Fibroblast of villous mesenchyme (primary cell): ENCODE measurements around the gene AKT3. TPM values are rescaled to one million over a fixed set of nuclear protein-coding genes. Genes with fewer than 3 reads are reported as not detected.

Experiments used
- DNase-seq: peaks from one replicate; pipeline ENCODE4 v3.0.0-alpha.2; 2010; ENCODE audit warnings: low read depth
- H3K4me3 ChIP-seq: 2 replicates; pipeline ENCODE4 v1.5.1; 2011; ENCODE audit warnings: low read depth, mild to moderate bottlenecking, low read length
- CTCF ChIP-seq: IDR thresholded peaks from 2 replicates; pipeline ENCODE4 v1.5.1; 2012; ENCODE audit warnings: low read depth, mild to moderate bottlenecking, low read length; ENCODE audit not compliant: insufficient read depth
- total RNA-seq: library from RNA; depleted of rRNA; stranded (reverse); fragments of >200 nt; gene quantifications from 2 replicates; pipeline ENCODE4 v1.2.3, GENCODE V29; 2012

Gene AKT3
- total RNA-seq, 1 donor, result 38.0 TPM

- DNase-seq, result no peak
- H3K4me3 ChIP-seq, result no peak overlapping the region
- no peak for TF ChIP-seq CTCF
These were observed 349.0 kb downstream of the AKT3 start for GRCh38 chr1:243501002-243501401.

GRCh38 chr1:243500512-243500911, 349.5 kb downstream of the AKT3 start:
- TF ChIP-seq CTCF, result no peak
- no peak overlapping the region for H3K4me3 ChIP-seq
- no peak for DNase-seq

- DNase-seq, result no peak
- H3K4me3 ChIP-seq, result no peak overlapping the region
- no peak for TF ChIP-seq CTCF
These were observed 350.3 kb downstream of the AKT3 start for GRCh38 chr1:243499711-243500110.

GRCh38 chr1:243499248-243499647, 350.8 kb downstream of the AKT3 start:
- no peak overlapping the region for H3K4me3 ChIP-seq
- no peak for DNase-seq
- TF ChIP-seq CTCF, result no peak

GRCh38 chr1:243497939-243498681, 351.9 kb downstream of the AKT3 start:
- DNase-seq, result no peak
- no peak for TF ChIP-seq CTCF
- no peak overlapping the region for H3K4me3 ChIP-seq

- TF ChIP-seq CTCF, result no peak
- no peak for DNase-seq
These were observed 353.2 kb downstream of the AKT3 start for GRCh38 chr1:243496806-243497205.

GRCh38 chr1:243496187-243496646, 353.8 kb downstream of the AKT3 start:
- no peak for TF ChIP-seq CTCF
- DNase-seq, result no peak

More at GRCh38 chr1:243496806-243497205, 353.2 kb downstream of the AKT3 start:
- H3K4me3 ChIP-seq, result no peak overlapping the region

More at GRCh38 chr1:243496187-243496646, 353.8 kb downstream of the AKT3 start:
- no peak overlapping the region for H3K4me3 ChIP-seq
